Ovary (tissue), 3 donors: ENCODE measurements around the gene ITFG1.

ENCODE experiments used
- EP300 ChIP-seq: sonication (generic); formaldehyde crosslinking; IDR thresholded peaks from one replicate; pipeline ENCODE4 v1.6.1; 2017; ENCODE audit warnings: antibody characterized with exemption
- TF ChIP-seq, protein P1 (sequence below), 3 donors: fragments of 450-650 bp in 2 of 3; fragments of 200-600 bp in 1 of 3; IDR thresholded peaks; one replicate each; pipeline versions ENCODE4 v1.5.1 to v1.8.0; 2016 to 2022; ENCODE audit warnings: antibody characterized with exemption in 3 of 3, mild to moderate bottlenecking in 1 of 3
- donor health status: DM: no; HTN: no; CAD: no.

DNA sequence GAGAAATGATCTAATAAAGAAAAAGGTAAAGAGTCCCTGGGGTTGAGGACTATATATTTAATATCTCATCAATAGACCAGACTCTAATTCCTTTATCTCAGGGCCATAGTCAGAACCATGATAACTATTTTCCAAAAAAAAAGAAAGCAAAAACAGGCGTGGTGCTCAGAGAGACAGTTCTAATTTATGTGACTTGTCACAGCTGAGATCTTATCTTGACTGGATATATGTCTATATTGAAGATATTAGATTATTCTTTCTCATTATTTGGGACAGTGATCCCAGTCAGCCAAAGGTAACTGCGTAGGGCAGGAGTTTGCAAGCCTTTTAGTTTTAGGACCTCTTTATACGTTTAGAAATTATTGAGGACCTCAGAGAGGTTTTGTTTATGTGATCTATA lies 52.4 kb downstream of the ITFG1 start:
- TF ChIP-seq, protein P1, sequence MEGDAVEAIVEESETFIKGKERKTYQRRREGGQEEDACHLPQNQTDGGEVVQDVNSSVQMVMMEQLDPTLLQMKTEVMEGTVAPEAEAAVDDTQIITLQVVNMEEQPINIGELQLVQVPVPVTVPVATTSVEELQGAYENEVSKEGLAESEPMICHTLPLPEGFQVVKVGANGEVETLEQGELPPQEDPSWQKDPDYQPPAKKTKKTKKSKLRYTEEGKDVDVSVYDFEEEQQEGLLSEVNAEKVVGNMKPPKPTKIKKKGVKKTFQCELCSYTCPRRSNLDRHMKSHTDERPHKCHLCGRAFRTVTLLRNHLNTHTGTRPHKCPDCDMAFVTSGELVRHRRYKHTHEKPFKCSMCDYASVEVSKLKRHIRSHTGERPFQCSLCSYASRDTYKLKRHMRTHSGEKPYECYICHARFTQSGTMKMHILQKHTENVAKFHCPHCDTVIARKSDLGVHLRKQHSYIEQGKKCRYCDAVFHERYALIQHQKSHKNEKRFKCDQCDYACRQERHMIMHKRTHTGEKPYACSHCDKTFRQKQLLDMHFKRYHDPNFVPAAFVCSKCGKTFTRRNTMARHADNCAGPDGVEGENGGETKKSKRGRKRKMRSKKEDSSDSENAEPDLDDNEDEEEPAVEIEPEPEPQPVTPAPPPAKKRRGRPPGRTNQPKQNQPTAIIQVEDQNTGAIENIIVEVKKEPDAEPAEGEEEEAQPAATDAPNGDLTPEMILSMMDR (IDR thresholded peaks at IDR 0.05), result no peak
- no peak for TF ChIP-seq EP300
